Prostate gland (tissue), 2 donors: Measurements from ENCODE around the gene CDKN2A. TPM values are rescaled to one million over a fixed set of nuclear protein-coding genes. Genes with fewer than 3 reads are reported as not detected.
"Not testable (repeated sequence)": the region's sequence is repeated elsewhere in the genome, so short reads cannot be mapped to it uniquely, and the experiment has no call there.

Experiments used
- DNase-seq: peaks from one replicate; pipeline ENCODE4 v3.0.0-alpha.2; 2019; ENCODE audit warnings: low spot score
- H3K27ac ChIP-seq, 2 donors: fragments of 200-600 bp; sonication (generic); 2 replicates each; pipeline ENCODE4 v1.5.1; 2017 to 2019
- H3K27me3 ChIP-seq: fragments of 200-600 bp; sonication (generic); replicated peaks from 2 replicates; pipeline ENCODE4 v1.5.1; 2019; ENCODE audit not compliant: insufficient read depth
- H3K36me3 ChIP-seq, 2 donors: fragments of 200-600 bp; sonication (generic); 1 replicate in 1 of 2; 2 replicates in 1 of 2; pipeline versions ENCODE4 v1.5.1 to v1.8.1; 2017 to 2019
- H3K4me1 ChIP-seq: fragments of 200-600 bp; sonication (generic); replicated peaks from 2 replicates; pipeline ENCODE4 v1.5.1; 2019
- H3K4me3 ChIP-seq, 2 donors: fragments of 200-600 bp; sonication (generic); 2 replicates each; pipeline ENCODE4 v1.5.1; 2017 to 2019
- H3K9me3 ChIP-seq: fragments of 200-600 bp; sonication (generic); 2 replicates; pipeline ENCODE4 v1.5.1; 2017
- POLR2A ChIP-seq: fragments of 450-650 bp; IDR thresholded peaks from one replicate; pipeline ENCODE4 v1.6.1; 2016; ENCODE audit warnings: antibody characterized with exemption, mild to moderate bottlenecking
- POLR2AphosphoS5 ChIP-seq: sonication (generic); formaldehyde crosslinking; IDR thresholded peaks from one replicate; pipeline ENCODE4 v1.6.1; 2017; ENCODE audit warnings: antibody characterized with exemption
- whole genome bisulfite sequencing: methylation state at CpG from one replicate; pipeline ENCODE4 v1.1.5; 2018; 5-methylcytosine and 5-hydroxymethylcytosine counted together
- intact Hi-C: fragments of 100-400 bp; cut with DNase I; formaldehyde crosslinking; loops from one replicate; pipeline ENCODE4 v1.14.2; 2022
- total RNA-seq, 2 donors: library from RNA; depleted of rRNA; stranded (reverse); fragments of >200 nt; gene quantifications; one replicate each; pipeline ENCODE4 v1.1.0, GENCODE V29; 2016
- TF ChIP-seq, protein P1 (sequence below), 4 experiments: fragments of 200-600 bp in 2 of 4; fragments of 450-650 bp in 2 of 4; sonication (generic) in 2 of 4; IDR thresholded peaks; 1 replicate in 3 of 4; 2 replicates in 1 of 4; pipeline ENCODE4 v1.5.1; 2016 to 2019; ENCODE audit warnings: antibody characterized with exemption in 4 of 4, mild to moderate bottlenecking in 2 of 4, moderate library complexity in 2 of 4

The CDKN2A gene
- total RNA-seq, 2 donors from 2014 or later: 0.55 to 4.5 TPM

- TF ChIP-seq POLR2AphosphoS5 (no peak), POLR2A (no peak)
- TF ChIP-seq, protein P1, sequence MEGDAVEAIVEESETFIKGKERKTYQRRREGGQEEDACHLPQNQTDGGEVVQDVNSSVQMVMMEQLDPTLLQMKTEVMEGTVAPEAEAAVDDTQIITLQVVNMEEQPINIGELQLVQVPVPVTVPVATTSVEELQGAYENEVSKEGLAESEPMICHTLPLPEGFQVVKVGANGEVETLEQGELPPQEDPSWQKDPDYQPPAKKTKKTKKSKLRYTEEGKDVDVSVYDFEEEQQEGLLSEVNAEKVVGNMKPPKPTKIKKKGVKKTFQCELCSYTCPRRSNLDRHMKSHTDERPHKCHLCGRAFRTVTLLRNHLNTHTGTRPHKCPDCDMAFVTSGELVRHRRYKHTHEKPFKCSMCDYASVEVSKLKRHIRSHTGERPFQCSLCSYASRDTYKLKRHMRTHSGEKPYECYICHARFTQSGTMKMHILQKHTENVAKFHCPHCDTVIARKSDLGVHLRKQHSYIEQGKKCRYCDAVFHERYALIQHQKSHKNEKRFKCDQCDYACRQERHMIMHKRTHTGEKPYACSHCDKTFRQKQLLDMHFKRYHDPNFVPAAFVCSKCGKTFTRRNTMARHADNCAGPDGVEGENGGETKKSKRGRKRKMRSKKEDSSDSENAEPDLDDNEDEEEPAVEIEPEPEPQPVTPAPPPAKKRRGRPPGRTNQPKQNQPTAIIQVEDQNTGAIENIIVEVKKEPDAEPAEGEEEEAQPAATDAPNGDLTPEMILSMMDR (IDR thresholded peaks at IDR 0.05): no peak
- intact Hi-C loops: no loop called here
- WGBS: 86% methylated on average over 2 of the region's 2 CpGs
- no peak for DNase-seq
- H3K36me3 ChIP-seq: no peaks in the 10 kb centered on the region
- no peaks in the 10 kb centered on the region for H3K4me1 ChIP-seq
- H3K27me3 ChIP-seq: peaks cover 16% of the 10 kb centered on the region
- no peaks in the 10 kb centered on the region for H3K9me3 ChIP-seq
- H3K27ac ChIP-seq: no peak overlapping the region
- no peak overlapping the region for H3K4me3 ChIP-seq
These were observed 32.6 kb downstream of the CDKN2A start for GRCh38 chr9:21961569-21961968.

DNA sequence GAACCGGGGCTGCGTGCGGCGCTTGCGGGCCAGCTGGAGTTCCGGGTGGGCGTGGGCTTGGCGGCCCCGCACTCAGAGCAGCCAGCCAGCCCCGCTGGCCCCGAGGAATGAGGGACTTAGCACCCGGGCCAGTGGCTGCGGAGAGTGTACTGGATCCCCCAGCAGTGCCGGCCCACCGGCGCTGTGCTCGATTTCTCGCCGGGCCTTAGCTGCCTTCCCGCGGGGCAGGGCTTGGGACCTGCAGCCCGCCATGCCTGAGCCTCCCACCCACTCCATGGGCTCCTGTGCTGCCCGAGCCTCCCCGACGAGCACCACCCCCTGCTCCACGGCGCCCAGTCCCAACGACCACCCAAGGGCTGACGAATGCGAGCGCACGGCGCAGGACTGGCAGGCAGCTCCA lies 34.9 kb downstream of the CDKN2A start:
- WGBS: 87% methylated on average over 25 of the region's 33 CpGs
- intact Hi-C loops, H3K4me3 ChIP-seq, H3K27me3 ChIP-seq, H3K9me3 ChIP-seq, H3K36me3 ChIP-seq, DNase-seq, H3K4me1 ChIP-seq, H3K27ac ChIP-seq: not testable (repeated sequence)

GRCh38 chr9:21958833-21959232 lies 35.4 kb downstream of the CDKN2A start:
- Histone ChIP-seq H3K4me1 (no peaks in the 10 kb centered on the region), H3K9me3 (no peaks in the 10 kb centered on the region), H3K4me3 (no peak overlapping the region), H3K27ac (no peak overlapping the region), H3K27me3 (no peaks in the 10 kb centered on the region), H3K36me3 (no peaks in the 10 kb centered on the region)
- intact Hi-C loops: no loop called here
- DNase-seq: no peak
- 59% methylated on average over 2 of the region's 2 CpGs for WGBS
- TF ChIP-seq POLR2A: no peak
- TF ChIP-seq POLR2AphosphoS5: no peak
- TF ChIP-seq, protein P1 (IDR thresholded peaks at IDR 0.05): no peak

DNA sequence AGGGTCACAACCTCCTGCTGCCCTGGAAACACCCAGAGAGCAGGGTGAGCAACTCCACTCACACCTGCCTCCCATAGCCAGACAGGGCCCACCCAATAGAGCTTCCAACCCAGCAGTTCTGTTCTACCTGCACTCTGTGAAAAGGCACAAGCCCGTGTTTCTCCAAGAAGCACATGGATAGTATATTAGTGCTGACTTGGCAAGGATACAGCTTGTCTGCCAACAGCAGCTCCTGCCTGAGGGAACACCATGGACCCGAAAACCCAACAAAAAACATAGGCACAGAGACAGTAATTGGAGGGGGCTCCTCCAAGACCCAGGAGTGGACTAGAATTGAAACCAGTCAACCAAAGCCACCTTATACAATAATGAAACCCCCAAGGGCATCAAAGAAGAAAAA lies 48.6 kb downstream of the CDKN2A start:
- Histone ChIP-seq H3K27ac (no peak overlapping the region), H3K4me3 (no peak overlapping the region), H3K36me3 (no peaks in the 10 kb centered on the region), H3K4me1 (no peaks in the 10 kb centered on the region), H3K9me3 (no peaks in the 10 kb centered on the region), H3K27me3 (no peaks in the 10 kb centered on the region)
- no peak for TF ChIP-seq POLR2AphosphoS5
- TF ChIP-seq, protein P1 (IDR thresholded peaks at IDR 0.05): no peak
- no peak for TF ChIP-seq POLR2A
- no peak for DNase-seq
- 81% methylated on average over 2 of the region's 2 CpGs for WGBS
- intact Hi-C loops: no loop called here

DNA sequence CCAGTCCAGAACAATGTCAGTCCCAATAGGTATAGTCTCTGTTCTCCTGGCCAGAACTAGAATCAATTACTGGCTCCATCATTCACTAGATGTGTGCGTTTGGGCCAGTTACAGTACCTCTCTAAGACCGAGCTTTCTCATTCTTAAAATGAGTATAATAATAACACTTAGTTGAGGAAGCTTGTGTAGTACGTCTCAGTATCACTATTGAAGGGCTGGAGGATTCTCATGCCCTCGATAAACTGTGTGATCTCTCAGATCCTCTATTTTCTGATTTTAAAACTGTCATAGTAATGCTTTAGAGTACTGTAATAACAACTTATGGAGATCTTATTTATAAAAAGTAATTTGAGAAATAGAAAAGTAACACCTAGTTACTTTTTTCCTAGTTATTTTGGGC lies 50.7 kb downstream of the CDKN2A start:
- H3K27ac ChIP-seq: no peak overlapping the region
- H3K4me3 ChIP-seq: no peak overlapping the region
- 88% methylated on average over 4 of the region's 4 CpGs for WGBS
- H3K4me1 ChIP-seq: no peaks in the 10 kb centered on the region
- H3K27me3 ChIP-seq: no peaks in the 10 kb centered on the region
- no peaks in the 10 kb centered on the region for H3K9me3 ChIP-seq
- TF ChIP-seq, protein P1 (IDR thresholded peaks at IDR 0.05): no peak
- TF ChIP-seq POLR2A: no peak
- TF ChIP-seq POLR2AphosphoS5: no peak
- no peak for DNase-seq
- no peaks in the 10 kb centered on the region for H3K36me3 ChIP-seq
- intact Hi-C loops: no loop called here
